GM12872 (cell line): Measurements from ENCODE around the gene PDHB.

ENCODE experiments used
- TF ChIP-seq, protein P1 (sequence below): IDR thresholded peaks from 3 replicates; pipeline ENCODE4 v1.5.1; 2011; ENCODE audit warnings: low read depth, mild to moderate bottlenecking, low read length, moderate library complexity; ENCODE audit not compliant: insufficient read depth

PDHB gene

DNA sequence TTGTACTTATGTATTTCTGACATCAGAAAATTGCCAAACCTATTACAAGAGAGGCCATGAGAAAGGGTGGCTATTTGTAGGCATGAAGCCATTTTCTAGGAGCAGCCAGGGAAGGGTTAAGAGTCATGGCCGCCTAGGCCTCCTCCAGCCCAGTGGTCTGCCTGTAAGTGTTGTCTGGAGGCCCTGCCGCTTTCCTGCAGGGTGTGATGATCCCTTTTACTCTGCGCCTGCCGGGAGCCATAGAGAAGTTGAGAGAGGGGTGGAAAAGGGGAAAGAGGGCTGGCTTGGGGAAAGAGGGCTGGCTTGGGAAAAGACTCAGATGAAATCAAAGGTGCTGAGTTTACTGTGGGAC, 29.2 kb upstream of the PDHB start:
- TF ChIP-seq, protein P1, sequence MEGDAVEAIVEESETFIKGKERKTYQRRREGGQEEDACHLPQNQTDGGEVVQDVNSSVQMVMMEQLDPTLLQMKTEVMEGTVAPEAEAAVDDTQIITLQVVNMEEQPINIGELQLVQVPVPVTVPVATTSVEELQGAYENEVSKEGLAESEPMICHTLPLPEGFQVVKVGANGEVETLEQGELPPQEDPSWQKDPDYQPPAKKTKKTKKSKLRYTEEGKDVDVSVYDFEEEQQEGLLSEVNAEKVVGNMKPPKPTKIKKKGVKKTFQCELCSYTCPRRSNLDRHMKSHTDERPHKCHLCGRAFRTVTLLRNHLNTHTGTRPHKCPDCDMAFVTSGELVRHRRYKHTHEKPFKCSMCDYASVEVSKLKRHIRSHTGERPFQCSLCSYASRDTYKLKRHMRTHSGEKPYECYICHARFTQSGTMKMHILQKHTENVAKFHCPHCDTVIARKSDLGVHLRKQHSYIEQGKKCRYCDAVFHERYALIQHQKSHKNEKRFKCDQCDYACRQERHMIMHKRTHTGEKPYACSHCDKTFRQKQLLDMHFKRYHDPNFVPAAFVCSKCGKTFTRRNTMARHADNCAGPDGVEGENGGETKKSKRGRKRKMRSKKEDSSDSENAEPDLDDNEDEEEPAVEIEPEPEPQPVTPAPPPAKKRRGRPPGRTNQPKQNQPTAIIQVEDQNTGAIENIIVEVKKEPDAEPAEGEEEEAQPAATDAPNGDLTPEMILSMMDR, result no peak

- TF ChIP-seq, protein P1, result no peak
These were observed 25.5 kb upstream of the PDHB start for GRCh38 chr3:58459160-58459559.

DNA sequence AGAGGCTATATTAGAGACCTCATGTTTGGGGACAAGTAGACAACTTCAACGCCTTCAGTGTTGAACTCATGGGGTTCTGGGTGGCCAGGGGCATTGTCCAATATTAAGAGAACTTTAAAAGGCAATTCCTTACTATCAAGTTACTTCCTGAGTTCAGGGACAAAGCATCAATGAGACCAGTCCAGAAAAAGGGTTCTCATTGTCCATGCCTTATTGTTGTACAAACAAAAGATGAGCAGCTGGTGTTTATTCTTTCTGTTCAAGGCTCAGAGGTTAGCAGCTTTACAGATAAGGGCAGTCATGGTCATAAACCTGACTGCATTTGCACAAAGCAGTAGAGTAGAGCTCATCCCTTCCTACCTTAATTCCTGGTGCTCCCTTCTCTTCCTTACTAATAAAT, 18.5 kb upstream of the PDHB start:
- TF ChIP-seq, protein P1, result no peak

DNA sequence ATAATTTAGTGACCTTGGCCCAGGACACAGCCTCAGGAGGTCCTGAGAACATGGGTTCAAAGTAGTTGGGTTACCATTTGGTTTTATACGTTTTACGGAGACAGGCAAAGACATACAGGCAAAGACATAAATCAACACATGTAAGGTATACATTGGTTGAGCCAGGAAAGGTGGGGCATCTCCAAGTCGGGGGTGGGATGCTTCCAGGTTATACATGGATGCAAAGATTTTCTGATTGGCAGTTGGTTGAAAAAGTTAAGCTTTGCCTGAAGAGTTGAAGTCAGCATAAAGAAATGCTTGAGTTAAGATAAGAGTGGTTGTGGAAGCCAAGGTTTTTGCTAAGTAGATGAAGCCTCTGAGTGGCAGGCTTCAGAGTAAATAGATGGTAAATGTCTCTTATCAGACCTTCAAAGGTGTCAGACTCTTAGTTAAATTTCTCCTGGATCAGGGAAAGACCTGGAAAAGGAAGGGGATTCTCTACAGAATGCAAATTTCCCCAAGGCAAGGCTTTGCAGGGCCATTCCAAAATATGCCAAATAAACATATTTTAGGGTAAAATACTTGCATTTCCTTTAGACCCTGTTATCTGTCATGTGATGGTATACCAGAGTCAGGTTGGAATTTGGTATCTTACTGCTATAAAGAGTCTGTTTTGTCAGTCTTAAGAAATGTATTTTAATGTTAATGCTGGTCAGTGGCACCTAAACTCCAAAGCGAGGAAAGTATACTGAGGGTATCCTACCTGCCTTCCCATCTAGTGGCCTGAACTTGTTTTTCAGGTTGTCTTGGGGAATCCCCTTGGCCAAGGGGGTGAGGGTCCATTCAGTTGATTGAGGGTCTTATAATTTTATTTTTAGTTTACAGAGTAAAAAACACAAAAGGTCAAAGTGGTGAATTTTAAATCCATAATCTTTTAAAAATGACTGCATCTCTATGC, 8.2 kb upstream of the PDHB start:
- TF ChIP-seq, protein P1, result no peak

DNA sequence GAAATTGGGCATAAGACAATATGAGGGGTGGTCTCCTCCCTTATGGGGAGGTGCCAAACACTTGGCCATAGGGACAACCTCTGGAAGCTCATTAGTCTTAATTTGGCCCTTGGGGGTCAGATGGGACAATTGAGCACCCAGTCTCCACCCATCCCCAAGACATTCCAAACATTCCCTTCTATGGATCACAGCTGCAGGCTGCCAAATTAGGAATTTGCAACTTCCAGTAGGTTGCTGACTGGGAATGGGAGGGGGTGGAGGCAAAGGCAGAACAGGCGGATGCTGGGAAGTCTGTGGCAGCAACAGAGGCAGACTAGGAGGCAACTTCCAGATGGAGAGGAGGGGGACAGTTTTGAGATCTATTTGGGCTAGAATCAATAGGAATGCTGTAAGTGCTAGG, 1.4 kb upstream of the PDHB start:
- TF ChIP-seq, protein P1, result no peak

- TF ChIP-seq, protein P1, result no peak
These were observed 879 bp upstream of the PDHB start for GRCh38 chr3:58434511-58434910.

- TF ChIP-seq, protein P1, result no peak
These were observed 504 bp upstream of the PDHB start for GRCh38 chr3:58434168-58434504.
